Measurements from ENCODE around the gene UBIAD1.

- TF ChIP-seq CTCF (IDR thresholded peaks at IDR 0.05; ENCODE audit: insufficient read depth, low read depth, low read length): no peak
- no peak for TF ChIP-seq EZH2 (IDR thresholded peaks at IDR 0.05; ENCODE audit: insufficient read depth, low read length)
Observed at GRCh38 chr1:11283151-11283550, 10.2 kb downstream of the UBIAD1 start.
